Measurements from ENCODE around the gene TMEM60.

TMEM60 gene, protein sequence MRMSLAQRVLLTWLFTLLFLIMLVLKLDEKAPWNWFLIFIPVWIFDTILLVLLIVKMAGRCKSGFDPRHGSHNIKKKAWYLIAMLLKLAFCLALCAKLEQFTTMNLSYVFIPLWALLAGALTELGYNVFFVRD

GRCh38 chr7:77798394-77799077, at the start of gene TMEM60, which contains the start of gene PHTF2:
Gene TMEM60, minus strand, starts transcription at chr7:77798434. Its CDS starts 4,061 bp downstream, at chr7:77794373.
Gene PHTF2, plus strand, starts transcription at chr7:77798773.
- Histone ChIP-seq H3K4me1 (ENCODE audit: low read depth, poor library complexity, severe bottlenecking) (peaks cover 39% of the 10 kb centered on the region), H3K4me2 (peak within 1 kb of the TSS; percentile 80), H3K4me3 (IDR thresholded peaks at IDR 0.05; ENCODE audit: insufficient read depth, low read depth, low read length) (peak within 1 kb of the TSS; percentile 73), H3K9ac (peak within 1 kb of the TSS; percentile 68), H4K20me1 (ENCODE audit: insufficient read depth) (no peaks in the 10 kb centered on the region), H3K36me3 (ENCODE audit: insufficient read depth) (no peaks in the 10 kb centered on the region), H3K79me2 (ENCODE audit: insufficient read depth, low read depth) (peaks cover 46% of the 10 kb centered on the region), H3K27me3 (ENCODE audit: insufficient read depth, low read depth) (no peaks in the 10 kb centered on the region), H3K27ac (peak within 1 kb of the TSS; percentile 41; the same call in 1 of the 2 replicates), H2AFZ (ENCODE audit: low read depth) (peak within 1 kb of the TSS; percentile 82)
- TF ChIP-seq, protein P1, sequence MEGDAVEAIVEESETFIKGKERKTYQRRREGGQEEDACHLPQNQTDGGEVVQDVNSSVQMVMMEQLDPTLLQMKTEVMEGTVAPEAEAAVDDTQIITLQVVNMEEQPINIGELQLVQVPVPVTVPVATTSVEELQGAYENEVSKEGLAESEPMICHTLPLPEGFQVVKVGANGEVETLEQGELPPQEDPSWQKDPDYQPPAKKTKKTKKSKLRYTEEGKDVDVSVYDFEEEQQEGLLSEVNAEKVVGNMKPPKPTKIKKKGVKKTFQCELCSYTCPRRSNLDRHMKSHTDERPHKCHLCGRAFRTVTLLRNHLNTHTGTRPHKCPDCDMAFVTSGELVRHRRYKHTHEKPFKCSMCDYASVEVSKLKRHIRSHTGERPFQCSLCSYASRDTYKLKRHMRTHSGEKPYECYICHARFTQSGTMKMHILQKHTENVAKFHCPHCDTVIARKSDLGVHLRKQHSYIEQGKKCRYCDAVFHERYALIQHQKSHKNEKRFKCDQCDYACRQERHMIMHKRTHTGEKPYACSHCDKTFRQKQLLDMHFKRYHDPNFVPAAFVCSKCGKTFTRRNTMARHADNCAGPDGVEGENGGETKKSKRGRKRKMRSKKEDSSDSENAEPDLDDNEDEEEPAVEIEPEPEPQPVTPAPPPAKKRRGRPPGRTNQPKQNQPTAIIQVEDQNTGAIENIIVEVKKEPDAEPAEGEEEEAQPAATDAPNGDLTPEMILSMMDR (conservative IDR thresholded peaks at IDR 0.05; ENCODE audit: low read depth, low read length): peak; percentile 43; the same call in 1 of the 2 replicates

- Histone ChIP-seq H3K27ac (no peak overlapping the region), H4K20me1 (ENCODE audit: insufficient read depth) (no peaks in the 10 kb centered on the region), H3K4me1 (ENCODE audit: low read depth, poor library complexity, severe bottlenecking) (peaks cover 2% of the 10 kb centered on the region), H3K9ac (no peak overlapping the region), H3K36me3 (ENCODE audit: insufficient read depth) (no peaks in the 10 kb centered on the region), H3K27me3 (ENCODE audit: insufficient read depth, low read depth) (no peaks in the 10 kb centered on the region), H3K4me3 (IDR thresholded peaks at IDR 0.05; ENCODE audit: insufficient read depth, low read depth, low read length) (no peak overlapping the region), H2AFZ (ENCODE audit: low read depth) (no peak overlapping the region), H3K4me2 (no peak overlapping the region), H3K79me2 (ENCODE audit: insufficient read depth, low read depth) (0 out of 2 replicates have a peak, but pooled peaks cover 4% of the 10 kb centered on the region)
- TF ChIP-seq, protein P1 (conservative IDR thresholded peaks at IDR 0.05; ENCODE audit: low read depth, low read length): no peak
Measured at GRCh38 chr7:77846317-77847092, 48.3 kb upstream of the TMEM60 start.

- Histone ChIP-seq H3K27me3 (ENCODE audit: insufficient read depth, low read depth) (no peaks in the 10 kb centered on the region), H3K9ac (no peak overlapping the region), H3K27ac (no peak overlapping the region), H3K4me1 (ENCODE audit: low read depth, poor library complexity, severe bottlenecking) (no peaks in the 10 kb centered on the region), H3K36me3 (ENCODE audit: insufficient read depth) (no peaks in the 10 kb centered on the region), H3K4me2 (no peak overlapping the region), H3K79me2 (ENCODE audit: insufficient read depth, low read depth) (no peaks in the 10 kb centered on the region), H3K4me3 (IDR thresholded peaks at IDR 0.05; ENCODE audit: insufficient read depth, low read depth, low read length) (no peak overlapping the region), H2AFZ (ENCODE audit: low read depth) (no peak overlapping the region), H4K20me1 (ENCODE audit: insufficient read depth) (no peaks in the 10 kb centered on the region)
- TF ChIP-seq, protein P1 (conservative IDR thresholded peaks at IDR 0.05; ENCODE audit: low read depth, low read length): no peak
Measured at GRCh38 chr7:77843194-77843593, 45.0 kb upstream of the TMEM60 start.

DNA sequence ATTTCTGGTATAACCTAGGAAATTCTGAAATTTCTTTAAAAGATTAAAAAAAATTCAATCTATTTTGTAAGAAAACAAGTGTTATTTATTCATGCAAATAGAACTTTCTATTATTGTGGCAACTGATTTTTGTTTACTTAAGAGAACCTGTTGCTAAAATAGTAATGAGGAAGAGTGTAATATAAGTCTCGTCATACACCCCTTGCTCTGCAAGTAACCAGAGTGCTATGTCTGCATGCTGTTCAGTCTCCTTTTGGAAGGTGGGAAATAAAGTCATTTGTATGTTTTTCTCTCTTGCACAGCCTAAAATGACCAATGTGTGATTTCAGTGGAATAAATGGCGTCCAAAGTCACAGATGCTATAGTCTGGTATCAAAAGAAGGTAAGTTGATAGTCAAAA, 41.7 kb upstream of the TMEM60 start:
- H3K4me1 ChIP-seq (ENCODE audit: low read depth, poor library complexity, severe bottlenecking): no peaks in the 10 kb centered on the region
- no peaks in the 10 kb centered on the region for H4K20me1 ChIP-seq (ENCODE audit: insufficient read depth)
- no peak overlapping the region for H3K27ac ChIP-seq
- no peak overlapping the region for H3K9ac ChIP-seq
- TF ChIP-seq, protein P1 (conservative IDR thresholded peaks at IDR 0.05; ENCODE audit: low read depth, low read length): no peak
- no peaks in the 10 kb centered on the region for H3K36me3 ChIP-seq (ENCODE audit: insufficient read depth)
- H2AFZ ChIP-seq (ENCODE audit: low read depth): no peak overlapping the region
- H3K79me2 ChIP-seq (ENCODE audit: insufficient read depth, low read depth): no peaks in the 10 kb centered on the region
- H3K4me2 ChIP-seq: no peak overlapping the region
- no peaks in the 10 kb centered on the region for H3K27me3 ChIP-seq (ENCODE audit: insufficient read depth, low read depth)
- no peak overlapping the region for H3K4me3 ChIP-seq (IDR thresholded peaks at IDR 0.05; ENCODE audit: insufficient read depth, low read depth, low read length)
